Fibroblast of upper back skin (primary cell): ENCODE results near the gene MAPKAPK5.
"Not testable (repeated sequence)": the region's sequence is repeated elsewhere in the genome, so short reads cannot be mapped to it uniquely, and the experiment has no call there.

Experiments used
- DNase-seq: peaks from one replicate; pipeline ENCODE4 v3.0.0-alpha.2; 2013

Gene MAPKAPK5

GRCh38 chr12:111828338-111828979 is 13.6 kb upstream of the MAPKAPK5 start:
- DNase-seq = no peak

GRCh38 chr12:111829635-111830034 is 12.4 kb upstream of the MAPKAPK5 start:
- not testable (repeated sequence) for DNase-seq

- not testable (repeated sequence) for DNase-seq
These were observed 7.2 kb upstream of the MAPKAPK5 start for GRCh38 chr12:111834740-111835386.

GRCh38 chr12:111835531-111836181 is 6.4 kb upstream of the MAPKAPK5 start:
- DNase-seq = not testable (repeated sequence)

GRCh38 chr12:111838353-111838752 is 3.7 kb upstream of the MAPKAPK5 start:
- no peak for DNase-seq

DNA sequence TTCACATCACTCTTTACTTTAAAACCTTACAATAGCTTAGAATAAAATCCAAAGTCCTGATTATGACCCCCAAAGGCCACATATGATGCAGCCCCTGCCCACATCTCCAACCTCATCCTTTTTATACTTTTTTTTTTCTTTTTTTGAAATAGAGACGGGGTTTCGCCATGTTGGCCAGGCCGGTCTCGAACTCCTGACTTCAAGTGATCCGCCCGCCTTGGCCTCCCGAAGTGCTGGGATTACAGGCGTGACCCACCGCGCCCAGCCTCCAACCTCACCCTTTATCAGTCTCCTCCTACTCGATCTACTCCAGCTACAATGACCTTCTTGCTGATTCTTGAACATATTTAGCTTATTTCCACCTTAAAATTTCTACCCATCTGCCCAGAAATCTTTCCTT is 1.2 kb upstream of the MAPKAPK5 start:
- DNase-seq = no peak

GRCh38 chr12:111841236-111841749 is 735 bp upstream of the MAPKAPK5 start:
- DNase-seq = no peak

DNA sequence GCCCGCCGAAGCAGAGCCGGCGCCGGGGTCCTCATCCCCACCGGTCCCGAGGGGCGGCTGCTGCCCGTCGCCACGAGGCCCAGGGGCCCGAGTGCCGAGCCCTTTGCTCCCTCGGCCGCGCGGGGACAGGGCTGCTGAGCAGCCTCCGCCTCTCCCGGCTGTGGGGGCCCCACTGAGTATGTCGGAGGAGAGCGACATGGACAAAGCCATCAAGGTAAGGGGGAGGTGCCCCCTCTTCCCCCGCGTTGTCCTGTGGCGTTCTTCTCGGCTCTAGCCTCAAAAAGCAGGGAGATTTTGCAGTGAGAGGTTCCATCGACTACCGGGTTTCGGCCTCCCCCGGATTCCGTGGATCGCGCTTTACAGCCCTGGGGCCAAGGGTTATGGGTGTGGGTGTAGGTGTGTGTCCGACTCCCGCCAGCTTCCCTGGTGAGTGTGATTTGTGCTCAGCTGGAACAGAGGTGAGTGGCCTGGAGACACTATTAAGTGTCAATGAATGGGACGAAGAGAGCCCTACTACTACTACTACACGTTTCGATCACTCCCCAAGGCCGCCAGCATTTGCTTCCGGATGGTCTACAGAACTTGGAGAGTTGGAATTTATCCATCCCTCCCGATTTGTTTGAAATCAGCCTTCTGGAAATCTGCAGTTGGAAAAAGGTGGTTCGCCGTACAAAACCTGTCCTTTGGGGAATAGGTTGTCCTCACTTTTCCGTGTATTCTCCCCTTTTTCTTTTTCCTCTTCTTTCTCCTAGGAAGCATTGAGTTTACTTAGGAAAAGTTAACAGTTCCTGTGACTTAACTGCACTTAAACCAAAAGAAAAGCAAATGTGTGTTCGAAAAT is 748 bp downstream of the MAPKAPK5 start:
- DNase-seq = no peak

DNA sequence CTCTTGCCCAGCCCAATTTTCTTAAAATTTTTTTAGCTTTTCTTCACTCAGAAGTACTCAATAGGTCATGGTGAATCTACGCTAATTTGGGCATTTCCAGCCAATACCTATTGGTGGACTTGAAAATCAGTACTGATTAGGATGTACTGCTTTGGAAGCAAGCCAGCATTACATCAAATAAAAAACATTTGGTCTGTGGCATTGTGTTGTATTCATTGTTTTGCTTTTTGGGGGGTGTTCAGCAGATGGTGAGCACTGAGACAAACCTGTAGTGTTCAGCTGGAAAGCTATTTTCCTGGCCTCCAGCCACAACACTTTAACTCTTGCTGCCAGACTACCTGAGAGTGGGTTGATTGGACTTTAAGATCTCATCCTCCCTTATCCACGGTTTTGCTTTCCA is 4.0 kb downstream of the MAPKAPK5 start:
- DNase-seq = no peak

- DNase-seq = no peak
These were observed 8.5 kb downstream of the MAPKAPK5 start for GRCh38 chr12:111850526-111850925.

- DNase-seq = no peak
These were observed 16.2 kb downstream of the MAPKAPK5 start for GRCh38 chr12:111858186-111858585.

DNA sequence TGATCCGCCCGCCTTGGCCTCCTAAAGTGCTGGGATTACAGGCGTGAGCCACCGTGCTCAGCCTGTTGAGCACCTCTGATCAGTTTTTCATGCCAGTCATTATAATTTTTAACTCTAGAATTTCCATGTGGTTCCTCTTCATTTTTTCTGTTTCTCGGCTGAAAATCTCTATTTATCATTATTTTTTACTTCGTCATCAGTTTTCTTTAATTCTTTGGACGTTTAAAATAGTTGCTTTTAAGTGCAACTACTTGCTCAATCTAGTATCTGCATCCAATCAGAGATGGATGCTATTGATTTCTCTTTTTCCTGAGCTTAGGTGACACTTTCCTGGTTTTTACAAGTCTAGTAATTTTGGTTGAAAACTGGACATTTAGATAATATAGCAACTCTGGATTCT is 16.8 kb downstream of the MAPKAPK5 start:
- no peak for DNase-seq

DNA sequence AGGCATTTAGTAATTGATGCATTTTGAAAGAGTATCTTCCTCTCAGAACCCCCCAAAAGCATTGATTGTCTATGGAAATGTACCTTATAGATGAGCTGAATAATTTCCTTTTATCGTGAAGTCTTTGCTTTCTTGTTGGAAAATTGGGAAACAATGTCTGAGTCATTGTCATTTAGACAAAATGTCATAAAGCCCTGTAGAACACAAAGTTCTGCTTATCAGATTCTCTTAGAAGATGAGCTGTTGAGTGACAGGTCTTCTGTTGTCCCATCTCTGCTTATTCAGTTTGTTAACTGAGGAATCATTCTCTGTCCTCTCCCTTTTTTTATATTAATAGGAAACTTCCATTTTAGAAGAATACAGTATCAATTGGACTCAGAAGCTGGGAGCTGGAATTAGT is 22.9 kb downstream of the MAPKAPK5 start:
- DNase-seq = no peak

- DNase-seq = no peak
These were observed 25.5 kb downstream of the MAPKAPK5 start for GRCh38 chr12:111867531-111867930.

GRCh38 chr12:111868676-111869588 is 26.9 kb downstream of the MAPKAPK5 start:
- DNase-seq = no peak

DNA sequence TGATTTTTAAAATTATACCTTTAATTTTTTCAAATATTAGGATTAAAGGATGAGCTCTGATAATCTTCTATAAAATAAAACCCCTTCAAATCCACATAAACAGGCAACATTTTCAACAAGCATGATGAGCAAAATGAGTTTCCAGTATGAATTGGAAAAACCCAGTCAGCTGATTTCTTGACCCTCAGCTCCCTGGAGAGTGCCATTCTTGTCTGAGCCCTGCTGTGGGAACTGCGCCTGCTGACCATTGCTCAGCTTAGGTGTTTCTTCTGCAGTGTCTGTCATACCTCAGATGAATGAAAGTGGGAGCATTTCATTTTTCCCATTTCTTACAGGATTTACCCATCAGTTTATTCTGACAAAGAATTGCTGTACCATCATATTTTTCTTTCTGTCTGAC is 27.6 kb downstream of the MAPKAPK5 start:
- no peak for DNase-seq

GRCh38 chr12:111870216-111870615 is 28.2 kb downstream of the MAPKAPK5 start:
- DNase-seq = no peak

- DNase-seq = no peak
These were observed 28.7 kb downstream of the MAPKAPK5 start for GRCh38 chr12:111870706-111871105.

DNA sequence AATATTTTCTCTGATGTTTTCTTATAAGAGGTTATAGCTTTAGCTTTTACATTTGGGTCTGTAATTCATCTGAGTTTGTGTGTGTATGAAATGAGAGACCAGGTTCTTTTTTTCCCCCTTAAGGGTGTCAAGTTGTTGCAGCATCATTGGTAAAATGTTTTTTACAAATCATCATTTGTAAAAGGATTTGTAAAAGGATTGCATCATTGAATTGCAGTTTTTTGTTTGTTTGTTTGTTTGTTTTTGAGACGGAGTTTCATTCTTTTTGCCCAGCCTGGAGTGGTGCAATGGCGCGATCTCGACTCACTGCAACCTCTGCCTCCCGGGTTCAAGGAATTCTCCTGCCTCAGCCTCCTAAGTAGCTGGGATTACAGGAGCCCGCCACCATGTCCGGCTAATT is 31.1 kb downstream of the MAPKAPK5 start:
- no peak for DNase-seq

DNA sequence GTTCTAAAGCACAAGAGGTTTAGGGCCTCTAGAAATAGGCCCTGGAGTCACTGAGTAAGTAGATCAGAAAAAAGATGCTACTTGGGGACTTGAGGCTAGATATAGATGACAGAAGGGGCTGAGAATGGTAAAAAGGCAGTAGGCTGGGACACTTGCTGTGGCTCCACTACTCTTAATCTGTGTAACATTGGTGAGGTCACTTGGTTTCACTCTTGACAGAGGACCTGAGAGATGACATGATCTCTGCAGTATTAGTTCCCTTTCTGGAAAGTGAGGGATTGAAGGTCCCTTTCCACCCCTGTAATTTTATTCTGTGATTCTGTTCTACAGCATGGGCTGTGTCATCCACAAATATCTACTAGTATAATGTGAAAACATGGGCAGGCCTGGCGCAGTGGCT is 39.7 kb downstream of the MAPKAPK5 start:
- no peak for DNase-seq

GRCh38 chr12:111886662-111887545 is 44.9 kb downstream of the MAPKAPK5 start:
- DNase-seq = no peak
